ENCODE data around the gene ACAP1.

Gene ACAP1

DNA sequence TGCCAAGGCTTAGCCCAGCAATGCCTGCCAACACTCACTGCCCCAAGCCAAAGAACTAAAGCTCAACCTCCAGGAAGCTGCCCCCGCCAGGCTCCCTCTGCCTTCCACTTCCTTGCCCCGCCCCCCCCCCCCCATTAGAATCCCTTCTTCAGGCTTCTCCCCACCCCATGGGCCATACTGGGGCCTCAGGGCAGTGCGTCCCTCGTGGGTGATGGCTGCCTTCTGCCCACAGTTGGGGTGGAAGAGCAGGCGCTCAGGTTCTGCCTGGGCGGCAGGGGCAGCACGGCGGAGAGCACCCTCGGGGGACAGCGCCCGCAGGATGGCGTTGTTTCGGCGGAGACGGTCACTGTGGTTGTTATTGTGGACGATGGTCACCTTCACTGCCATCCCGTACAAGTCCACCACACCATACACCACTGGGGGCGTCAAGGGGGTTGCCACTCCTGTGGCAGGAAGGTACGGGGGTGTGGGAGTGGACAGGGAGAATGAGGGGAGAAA, 11.2 kb upstream of the ACAP1 start:
- TF ChIP-seq, protein P1, sequence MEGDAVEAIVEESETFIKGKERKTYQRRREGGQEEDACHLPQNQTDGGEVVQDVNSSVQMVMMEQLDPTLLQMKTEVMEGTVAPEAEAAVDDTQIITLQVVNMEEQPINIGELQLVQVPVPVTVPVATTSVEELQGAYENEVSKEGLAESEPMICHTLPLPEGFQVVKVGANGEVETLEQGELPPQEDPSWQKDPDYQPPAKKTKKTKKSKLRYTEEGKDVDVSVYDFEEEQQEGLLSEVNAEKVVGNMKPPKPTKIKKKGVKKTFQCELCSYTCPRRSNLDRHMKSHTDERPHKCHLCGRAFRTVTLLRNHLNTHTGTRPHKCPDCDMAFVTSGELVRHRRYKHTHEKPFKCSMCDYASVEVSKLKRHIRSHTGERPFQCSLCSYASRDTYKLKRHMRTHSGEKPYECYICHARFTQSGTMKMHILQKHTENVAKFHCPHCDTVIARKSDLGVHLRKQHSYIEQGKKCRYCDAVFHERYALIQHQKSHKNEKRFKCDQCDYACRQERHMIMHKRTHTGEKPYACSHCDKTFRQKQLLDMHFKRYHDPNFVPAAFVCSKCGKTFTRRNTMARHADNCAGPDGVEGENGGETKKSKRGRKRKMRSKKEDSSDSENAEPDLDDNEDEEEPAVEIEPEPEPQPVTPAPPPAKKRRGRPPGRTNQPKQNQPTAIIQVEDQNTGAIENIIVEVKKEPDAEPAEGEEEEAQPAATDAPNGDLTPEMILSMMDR (IDR thresholded peaks at IDR 0.05), result no peak
- H3K4me1 ChIP-seq (ENCODE audit: control insufficient read depth in 1 of 2, insufficient read depth in 1 of 2, low read depth in 1 of 2, low read length in 1 of 2), result peaks cover 8 to 14% of the 10 kb centered on the region in 2 experiments
- H3K9me3 ChIP-seq, result no peaks in the 10 kb centered on the region
- H3K27ac ChIP-seq, result no peak overlapping the region
- peaks cover 48% of the 10 kb centered on the region for H3K36me3 ChIP-seq
- no peaks in the 10 kb centered on the region for H3K27me3 ChIP-seq
- no peak overlapping the region for H3K4me3 ChIP-seq (ENCODE audit: low read depth in 1 of 2, low read length in 1 of 2)

DNA sequence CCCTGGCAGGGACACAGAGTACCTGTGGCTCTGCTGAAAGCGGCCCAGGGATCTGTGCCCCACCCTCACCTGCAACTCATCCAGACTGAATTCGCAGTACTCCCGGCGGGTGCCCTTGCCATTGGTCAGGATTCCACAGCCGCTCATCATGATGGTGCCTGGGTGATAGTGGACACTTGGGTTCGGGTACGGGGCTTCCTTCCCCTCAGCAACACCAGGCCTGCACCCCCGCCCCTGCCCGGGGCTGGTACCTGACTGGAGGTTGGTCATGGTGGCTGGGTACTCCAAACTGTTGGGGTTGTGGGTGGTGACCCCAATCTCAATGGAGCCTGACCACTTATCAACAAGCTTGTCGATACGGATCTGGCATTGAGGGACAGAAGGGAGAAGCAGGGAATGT, 10.1 kb upstream of the ACAP1 start:
- peaks cover 37% of the 10 kb centered on the region for H3K36me3 ChIP-seq
- no peak overlapping the region for H3K4me3 ChIP-seq (ENCODE audit: low read depth in 1 of 2, low read length in 1 of 2)
- H3K9me3 ChIP-seq, result no peaks in the 10 kb centered on the region
- TF ChIP-seq, protein P1 (IDR thresholded peaks at IDR 0.05), result no peak
- no peaks in the 10 kb centered on the region for H3K27me3 ChIP-seq
- peaks cover 14 to 20% of the 10 kb centered on the region in 2 experiments for H3K4me1 ChIP-seq (ENCODE audit: control insufficient read depth in 1 of 2, insufficient read depth in 1 of 2, low read depth in 1 of 2, low read length in 1 of 2)
- no peak overlapping the region for H3K27ac ChIP-seq

DNA sequence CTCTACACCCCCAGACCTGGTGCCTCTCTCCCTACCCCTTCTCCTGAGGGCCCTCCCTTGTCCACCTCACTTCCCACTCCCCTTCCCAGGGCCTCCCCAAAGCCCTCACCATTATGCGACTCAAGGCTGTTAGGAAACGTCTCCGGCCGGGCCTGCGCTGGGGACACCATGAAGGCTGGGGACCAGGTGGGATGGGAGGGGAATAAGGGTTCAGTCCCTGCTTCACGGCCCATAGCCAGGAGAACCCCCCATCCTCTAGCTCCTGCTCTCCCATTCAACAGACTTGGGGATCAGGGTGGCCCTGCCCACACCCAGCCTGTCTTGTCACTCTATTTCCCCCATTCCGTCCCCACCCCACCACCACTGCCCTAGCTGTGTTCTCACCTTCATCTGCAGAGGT, 9.3 kb upstream of the ACAP1 start:
- TF ChIP-seq, protein P1 (IDR thresholded peaks at IDR 0.05), result no peak

DNA sequence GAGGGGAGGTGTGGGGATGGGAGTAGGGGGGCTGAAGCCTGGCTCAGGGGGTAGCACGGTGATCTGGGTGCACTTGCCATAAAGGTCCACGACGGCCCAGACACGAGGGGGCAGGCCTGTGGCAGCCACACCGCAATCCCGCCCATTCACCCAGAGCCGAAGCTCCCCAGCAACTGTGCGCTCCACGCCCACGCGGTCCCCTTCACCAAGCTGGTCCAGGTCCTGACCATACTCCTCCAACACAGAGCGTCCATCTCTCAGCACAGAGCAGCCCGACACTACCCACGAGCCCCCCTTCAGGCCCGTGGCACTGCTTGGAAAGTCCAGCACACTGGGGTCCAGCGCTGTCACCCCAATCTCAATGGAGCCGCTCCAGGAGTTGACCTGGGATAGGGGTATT, 8.8 kb upstream of the ACAP1 start:
- Histone ChIP-seq H3K4me1 (ENCODE audit: control insufficient read depth in 1 of 2, insufficient read depth in 1 of 2, low read depth in 1 of 2, low read length in 1 of 2) (peaks cover 20 to 23% of the 10 kb centered on the region in 2 experiments), H3K9me3 (no peaks in the 10 kb centered on the region), H3K36me3 (peaks cover 24% of the 10 kb centered on the region), H3K27ac (no peak overlapping the region), H3K27me3 (no peaks in the 10 kb centered on the region), H3K4me3 (ENCODE audit: low read depth in 1 of 2, low read length in 1 of 2) (no peak overlapping the region)
- TF ChIP-seq, protein P1 (IDR thresholded peaks at IDR 0.05), result no peak

More for the DNA sequence above, 9.3 kb upstream of the ACAP1 start:
- no peak overlapping the region for H3K27ac ChIP-seq
- no peaks in the 10 kb centered on the region for H3K27me3 ChIP-seq
- H3K36me3 ChIP-seq, result peaks cover 28% of the 10 kb centered on the region
- peaks cover 19 to 20% of the 10 kb centered on the region in 2 experiments for H3K4me1 ChIP-seq (ENCODE audit: control insufficient read depth in 1 of 2, insufficient read depth in 1 of 2, low read depth in 1 of 2, low read length in 1 of 2)
- H3K4me3 ChIP-seq (ENCODE audit: low read depth in 1 of 2, low read length in 1 of 2), result no peak overlapping the region
- H3K9me3 ChIP-seq, result no peaks in the 10 kb centered on the region

DNA sequence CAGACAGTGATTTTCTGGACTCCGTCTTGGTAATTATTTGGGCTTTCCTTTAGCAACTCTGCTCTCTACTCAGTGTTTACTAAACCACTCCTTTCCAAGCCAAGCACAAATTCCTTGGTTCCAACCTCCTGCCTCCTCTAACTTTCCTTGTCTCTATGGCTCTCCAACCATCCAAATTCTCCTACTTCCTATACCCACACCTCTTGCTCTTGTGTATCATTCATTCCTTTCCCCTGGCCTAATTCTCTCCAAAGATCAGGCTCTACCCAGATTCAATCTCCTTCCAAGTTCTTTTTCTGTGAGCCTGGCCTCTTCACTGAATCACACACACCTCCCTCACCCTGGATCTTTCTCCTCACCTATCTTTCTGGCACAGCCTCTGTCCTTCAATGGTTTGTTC, 8.3 kb upstream of the ACAP1 start:
- TF ChIP-seq, protein P1 (IDR thresholded peaks at IDR 0.05), result no peak
- Histone ChIP-seq H3K4me3 (ENCODE audit: low read depth in 1 of 2, low read length in 1 of 2) (peak overlapping the region in 1 of 2 experiments; percentile 78), H3K27ac (no peak overlapping the region), H3K9me3 (no peaks in the 10 kb centered on the region), H3K27me3 (no peaks in the 10 kb centered on the region), H3K4me1 (ENCODE audit: control insufficient read depth in 1 of 2, insufficient read depth in 1 of 2, low read depth in 1 of 2, low read length in 1 of 2) (peaks cover 20 to 26% of the 10 kb centered on the region in 2 experiments), H3K36me3 (peaks cover 19% of the 10 kb centered on the region)

Measured in neutrophil (primary cell).